HEK293 (cell line): ENCODE measurements around the gene HOXC11.

Source experiments
- CTCF ChIA-PET: fragments of 350-600 bp; formaldehyde crosslinking; extraction: SDS; loops from one replicate; lab custom pipeline; 2021; ENCODE audit warnings: antibody characterized with exemption; lab: Yijun Ruan, JAX
- POLR2A ChIA-PET: fragments of 300-600 bp; formaldehyde crosslinking; extraction: SDS; loops from one replicate; lab custom pipeline; 2020; ENCODE audit warnings: antibody characterized with exemption, inconsistent platforms; lab: Yijun Ruan, JAX
- H3K27ac ChIP-seq: fragments of 200-500 bp; sonication (Bioruptor generic); 2 replicates; pipeline ENCODE4 v1.5.1; 2014; ENCODE audit warnings: low read depth, low read length, control low read depth, inconsistent platforms; ENCODE audit errors: extremely low read depth
- H3K36me3 ChIP-seq, 2 experiments: fragments of 200-500 bp in 1 of 2; sonication (Bioruptor generic) in 1 of 2; 1 replicate in 1 of 2; 2 replicates in 1 of 2; pipeline ENCODE4 v1.5.1; 2014 to 2017; ENCODE audit warnings: inconsistent platforms in 2 of 2, low read length in 2 of 2; ENCODE audit not compliant: control insufficient read depth in 2 of 2, insufficient read depth in 1 of 2
- H3K4me1 ChIP-seq: fragments of 200-500 bp; sonication (Bioruptor generic); 2 replicates; pipeline ENCODE4 v1.5.1; 2014; ENCODE audit warnings: mild to moderate bottlenecking, low read length, inconsistent platforms; ENCODE audit not compliant: control insufficient read depth, insufficient read depth
- H3K4me3 ChIP-seq: 2 replicates; pipeline ENCODE4 v1.5.1; 2011; ENCODE audit warnings: low read depth, mild to moderate bottlenecking, control low read depth, low read length, moderate library complexity
- H3K9me3 ChIP-seq: fragments of 200-500 bp; sonication (Bioruptor generic); 2 replicates; pipeline ENCODE4 v1.5.1; 2014; ENCODE audit warnings: low read depth, low read length, inconsistent platforms; ENCODE audit not compliant: control insufficient read depth, insufficient read depth
- BCL11B ChIP-seq: fragments of 450-650 bp; formaldehyde crosslinking; IDR thresholded peaks from 2 replicates; pipeline ENCODE4 v1.5.1; 2016; ENCODE audit warnings: low read depth, missing biosample characterization, missing genetic modification characterization
- GLIS2 ChIP-seq: fragments of 450-650 bp; formaldehyde crosslinking; IDR thresholded peaks from 2 replicates; pipeline ENCODE4 v1.5.1; 2016; ENCODE audit warnings: missing biosample characterization, missing genetic modification characterization
- IKZF3 ChIP-seq: fragments of 450-650 bp; IDR thresholded peaks from 2 replicates; pipeline ENCODE4 v1.5.0; 2018; ENCODE audit warnings: missing biosample characterization, mild to moderate bottlenecking, missing genetic modification characterization, moderate library complexity
- KLF8 ChIP-seq: fragments of 450-650 bp; formaldehyde crosslinking; IDR thresholded peaks from 2 replicates; pipeline ENCODE4 v1.5.1; 2016; ENCODE audit warnings: missing biosample characterization, missing genetic modification characterization
- MYNN ChIP-seq: fragments of 450-650 bp; formaldehyde crosslinking; IDR thresholded peaks from 2 replicates; pipeline ENCODE4 v1.5.1; 2016; ENCODE audit warnings: missing biosample characterization, missing genetic modification characterization, borderline replicate concordance
- REPIN1 ChIP-seq: fragments of 450-650 bp; formaldehyde crosslinking; IDR thresholded peaks from 2 replicates; pipeline ENCODE4 v1.5.1; 2017; ENCODE audit warnings: missing biosample characterization, missing genetic modification characterization, low read depth
- YY2 ChIP-seq: fragments of 450-650 bp; formaldehyde crosslinking; IDR thresholded peaks from 2 replicates; pipeline ENCODE4 v1.5.1; 2016; ENCODE audit warnings: missing biosample characterization, missing genetic modification characterization
- ZBTB11 ChIP-seq: fragments of 450-650 bp; formaldehyde crosslinking; conservative IDR thresholded peaks from 2 replicates; pipeline ENCODE4 v1.5.1; 2016; ENCODE audit warnings: low read depth, missing biosample characterization, missing genetic modification characterization
- ZBTB20 ChIP-seq: fragments of 450-650 bp; formaldehyde crosslinking; IDR thresholded peaks from 2 replicates; pipeline ENCODE4 v1.5.1; 2016; ENCODE audit warnings: missing biosample characterization, missing genetic modification characterization
- ZBTB21 ChIP-seq: fragments of 450-650 bp; formaldehyde crosslinking; IDR thresholded peaks from 2 replicates; pipeline ENCODE4 v1.5.1; 2017; ENCODE audit warnings: missing biosample characterization, missing genetic modification characterization
- ZBTB6 ChIP-seq: fragments of 450-650 bp; formaldehyde crosslinking; IDR thresholded peaks from 2 replicates; pipeline ENCODE4 v1.5.1; 2017; ENCODE audit warnings: missing biosample characterization, missing genetic modification characterization
- ZBTB8A ChIP-seq: fragments of 450-650 bp; formaldehyde crosslinking; IDR thresholded peaks from 2 replicates; pipeline ENCODE4 v1.5.1; 2016; ENCODE audit warnings: missing biosample characterization, missing genetic modification characterization
- ZEB2 ChIP-seq: fragments of 450-650 bp; formaldehyde crosslinking; IDR thresholded peaks from 2 replicates; pipeline ENCODE4 v1.5.1; 2016; ENCODE audit warnings: missing biosample characterization, missing genetic modification characterization
- ZFP3 ChIP-seq: fragments of 450-650 bp; formaldehyde crosslinking; IDR thresholded peaks from 2 replicates; pipeline ENCODE4 v1.5.1; 2016; ENCODE audit warnings: low read depth, missing biosample characterization, missing genetic modification characterization
- ZNF16 ChIP-seq: fragments of 450-650 bp; formaldehyde crosslinking; IDR thresholded peaks from 2 replicates; pipeline ENCODE4 v1.5.1; 2016; ENCODE audit warnings: low read depth, missing biosample characterization, missing genetic modification characterization
- ZNF174 ChIP-seq: fragments of 450-650 bp; formaldehyde crosslinking; IDR thresholded peaks from 2 replicates; pipeline ENCODE4 v1.5.0; 2017; ENCODE audit warnings: missing biosample characterization, mild to moderate bottlenecking, missing genetic modification characterization
- ZNF362 ChIP-seq: fragments of 450-650 bp; formaldehyde crosslinking; IDR thresholded peaks from 2 replicates; pipeline ENCODE4 v1.5.1; 2016; ENCODE audit warnings: missing biosample characterization, missing genetic modification characterization
- ZNF449 ChIP-seq: fragments of 450-650 bp; formaldehyde crosslinking; IDR thresholded peaks from 2 replicates; pipeline ENCODE4 v1.5.1; 2017; ENCODE audit warnings: missing biosample characterization, mild to moderate bottlenecking, missing genetic modification characterization, moderate library complexity
- ZNF560 ChIP-seq: fragments of 450-650 bp; formaldehyde crosslinking; IDR thresholded peaks from 2 replicates; pipeline ENCODE4 v1.5.1; 2017; ENCODE audit warnings: missing biosample characterization, missing genetic modification characterization, borderline replicate concordance
- ZNF777 ChIP-seq: fragments of 450-650 bp; formaldehyde crosslinking; IDR thresholded peaks from 2 replicates; pipeline ENCODE4 v1.5.1; 2017; ENCODE audit warnings: missing biosample characterization, missing genetic modification characterization, borderline replicate concordance
- ZNF791 ChIP-seq: fragments of 450-650 bp; formaldehyde crosslinking; IDR thresholded peaks from 2 replicates; pipeline ENCODE4 v1.5.1; 2016; ENCODE audit warnings: missing biosample characterization, missing genetic modification characterization
- ZNF837 ChIP-seq: fragments of 450-650 bp; formaldehyde crosslinking; IDR thresholded peaks from 2 replicates; pipeline ENCODE4 v1.5.1; 2016; ENCODE audit warnings: missing biosample characterization, missing genetic modification characterization
- ZSCAN5A ChIP-seq: fragments of 450-650 bp; formaldehyde crosslinking; IDR thresholded peaks from 2 replicates; pipeline ENCODE4 v1.5.1; 2016; ENCODE audit warnings: missing biosample characterization, missing genetic modification characterization

Gene HOXC11

GRCh38 chr12:54016051-54016450 is 43.1 kb downstream of the HOXC11 start:
- TF ChIP-seq ZNF791 (tag by site-specific recombination) (no peak), ZNF777 (no peak), ZNF362 (peak; percentile 78; the same call in 1 of the 2 replicates)
- no peaks in the 10 kb centered on the region for H3K9me3 ChIP-seq
- ChIA-PET POLR2A (interaction anchor here (0.6 to 2.5 kb wide), 13 partner anchors 11 to 264 kb away, joined by 3 to 34 read pairs (median 8); partner anchors contain the start of genes CBX5, HNRNPA1, HOXC13 and HOXC4), CTCF (interaction anchor here (0.6 to 3.8 kb wide), 11 partner anchors 8 to 363 kb away, joined by 3 to 23 read pairs (median 7); partner anchors contain the start of genes HOXC5 and HOXC8)
- peak overlapping the region; percentile 87 for H3K27ac ChIP-seq
- H3K4me3 ChIP-seq, result peak overlapping the region; percentile 81
- H3K36me3 ChIP-seq, result no peaks in the 10 kb centered on the region
- H3K4me1 ChIP-seq, result peaks cover 42% of the 10 kb centered on the region

- Histone ChIP-seq H3K9me3 (no peaks in the 10 kb centered on the region), H3K4me1 (peaks cover 45% of the 10 kb centered on the region), H3K36me3 (no peaks in the 10 kb centered on the region), H3K4me3 (peak overlapping the region; percentile 81), H3K27ac (peak overlapping the region; percentile 100)
- CTCF ChIA-PET, result interaction anchor here (0.6 to 3.8 kb wide), 16 partner anchors 9 to 363 kb away, joined by 3 to 23 read pairs (median 4); partner anchors contain the start of genes HOXC10, HOXC5 and HOXC8
- POLR2A ChIA-PET, result interaction anchor here (0.7 to 2.5 kb wide), 19 partner anchors 8 to 343 kb away, joined by 3 to 39 read pairs (median 6); partner anchors contain the start of genes CBX5, HNRNPA1, HOXC13 and HOXC4
- no peak for TF ChIP-seq ZNF362
- peak; percentile 39; the same call in 1 of the 2 replicates for TF ChIP-seq MYNN (tag by site-specific recombination)
- TF ChIP-seq ZNF560, result no peak
- no peak for TF ChIP-seq GLIS2 (tag by site-specific recombination)
- no peak for TF ChIP-seq ZSCAN5A (tag by site-specific recombination)
- no peak for TF ChIP-seq ZNF174 (tag by site-specific recombination)
- no peak for TF ChIP-seq ZFP3 (tag by site-specific recombination)
- no peak for TF ChIP-seq ZBTB6 (tag by site-specific recombination)
- TF ChIP-seq YY2 (tag by site-specific recombination), result no peak
- peak; percentile 98 for TF ChIP-seq IKZF3 (tag by site-specific recombination)
- peak; percentile 28; the same call in 1 of the 2 replicates for TF ChIP-seq ZEB2 (tag by site-specific recombination)
- 0 out of 2 replicates have a peak, but pooled peaks have one; percentile 28 for TF ChIP-seq ZBTB11
- TF ChIP-seq ZNF837 (tag by site-specific recombination), result no peak
- TF ChIP-seq ZBTB21, result no peak
- 0 out of 2 replicates have a peak, but pooled peaks have one; percentile 32 for TF ChIP-seq ZNF449 (tag by site-specific recombination)
- TF ChIP-seq BCL11B (tag by site-specific recombination), result peak; percentile 48; the same call in 1 of the 2 replicates
- TF ChIP-seq ZBTB8A (tag by site-specific recombination), result 0 out of 2 replicates have a peak, but pooled peaks have one; percentile 29
- no peak for TF ChIP-seq ZNF16 (tag by site-specific recombination)
- TF ChIP-seq ZBTB20 (tag by site-specific recombination), result no peak
- TF ChIP-seq KLF8 (tag by site-specific recombination), result peak; percentile 19; the same call in 1 of the 2 replicates
- TF ChIP-seq REPIN1 (tag by site-specific recombination), result no peak
These were observed 43.6 kb downstream of the HOXC11 start for GRCh38 chr12:54016478-54016964.
